Panc1 (cell line): ENCODE measurements around the gene ENGASE.

Source experiments
- CTCF ChIP-seq: fragments of 450-650 bp; IDR thresholded peaks from 2 replicates; pipeline ENCODE4 v1.5.1; 2017; ENCODE audit warnings: mild to moderate bottlenecking
- POLR2AphosphoS5 ChIP-seq: IDR thresholded peaks from 2 replicates; pipeline ENCODE4 v1.6.1; 2012; ENCODE audit warnings: mild to moderate bottlenecking, low read depth, low read length, moderate library complexity
- REST ChIP-seq, 2 experiments: IDR thresholded peaks; 2 replicates each; pipeline ENCODE4 v1.6.1; 2011 to 2012; ENCODE audit warnings: low read depth in 2 of 2, control low read depth in 1 of 2, low read length in 1 of 2, mild to moderate bottlenecking in 1 of 2, moderate library complexity in 1 of 2; ENCODE audit not compliant: insufficient read depth in 1 of 2
- TCF7L2 ChIP-seq: IDR thresholded peaks from 2 replicates; pipeline ENCODE4 v1.6.1; 2011; ENCODE audit warnings: mild to moderate bottlenecking, low read depth, low read length, inconsistent platforms

GRCh38 chr17:79130536-79131273 lies 56.1 kb downstream of the ENGASE start:
- TF ChIP-seq CTCF (no peak), POLR2AphosphoS5 (no peak), TCF7L2 (no peak), REST (IDR thresholded peaks at IDR 0.05; ENCODE audit: insufficient read depth in 1 of 2, low read depth in 2 of 2, low read length in 1 of 2) (no peak)
